Prostate gland (tissue), 2 donors: Measurements from ENCODE around the gene TMEM114.

Experiments
- POLR2A ChIP-seq: fragments of 450-650 bp; IDR thresholded peaks from one replicate; pipeline ENCODE4 v1.6.1; 2016; ENCODE audit warnings: antibody characterized with exemption, mild to moderate bottlenecking
- TF ChIP-seq, protein P1 (sequence below), 4 experiments: fragments of 200-600 bp in 2 of 4; fragments of 450-650 bp in 2 of 4; sonication (generic) in 2 of 4; IDR thresholded peaks; 1 replicate in 3 of 4; 2 replicates in 1 of 4; pipeline ENCODE4 v1.5.1; 2016 to 2019; ENCODE audit warnings: antibody characterized with exemption in 4 of 4, mild to moderate bottlenecking in 2 of 4, moderate library complexity in 2 of 4

DNA sequence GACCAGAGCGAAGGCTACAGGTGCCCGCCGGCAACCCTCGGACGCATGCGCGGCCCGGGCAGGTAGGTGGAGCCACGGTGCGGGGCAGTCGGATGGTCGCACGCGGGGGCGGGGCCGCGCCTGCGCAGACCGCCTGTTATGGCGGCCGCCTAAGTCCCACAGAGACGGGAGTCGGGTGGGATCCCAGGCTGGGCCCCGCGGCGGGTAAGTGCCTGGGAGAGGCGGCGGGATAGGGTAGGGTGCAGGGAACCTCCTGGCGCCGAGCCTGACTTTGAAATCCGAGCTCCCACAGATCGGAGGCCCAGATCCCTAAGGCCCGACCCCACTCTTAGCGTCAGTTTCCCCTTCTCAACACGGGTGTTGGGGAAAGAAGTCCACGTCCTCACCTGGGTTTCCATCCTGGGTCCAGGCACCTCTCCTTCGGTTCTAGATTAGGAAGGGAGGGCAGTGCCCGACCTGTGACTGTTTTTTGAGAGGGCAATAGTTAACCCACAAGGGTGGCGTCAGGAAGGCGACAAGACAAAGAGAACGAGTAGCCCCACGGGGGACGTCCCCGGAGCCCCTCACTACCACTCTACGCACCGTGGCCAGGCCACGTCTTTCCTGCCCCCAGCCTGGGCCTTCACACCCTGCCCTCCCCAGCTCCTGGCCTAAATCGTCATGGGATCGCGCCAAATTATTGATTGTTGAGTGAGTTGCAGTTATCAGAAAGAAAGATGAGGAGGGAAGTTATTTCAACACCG, 31.4 kb upstream of the TMEM114 start, which contains the start of gene METTL22:
- TF ChIP-seq, protein P1, sequence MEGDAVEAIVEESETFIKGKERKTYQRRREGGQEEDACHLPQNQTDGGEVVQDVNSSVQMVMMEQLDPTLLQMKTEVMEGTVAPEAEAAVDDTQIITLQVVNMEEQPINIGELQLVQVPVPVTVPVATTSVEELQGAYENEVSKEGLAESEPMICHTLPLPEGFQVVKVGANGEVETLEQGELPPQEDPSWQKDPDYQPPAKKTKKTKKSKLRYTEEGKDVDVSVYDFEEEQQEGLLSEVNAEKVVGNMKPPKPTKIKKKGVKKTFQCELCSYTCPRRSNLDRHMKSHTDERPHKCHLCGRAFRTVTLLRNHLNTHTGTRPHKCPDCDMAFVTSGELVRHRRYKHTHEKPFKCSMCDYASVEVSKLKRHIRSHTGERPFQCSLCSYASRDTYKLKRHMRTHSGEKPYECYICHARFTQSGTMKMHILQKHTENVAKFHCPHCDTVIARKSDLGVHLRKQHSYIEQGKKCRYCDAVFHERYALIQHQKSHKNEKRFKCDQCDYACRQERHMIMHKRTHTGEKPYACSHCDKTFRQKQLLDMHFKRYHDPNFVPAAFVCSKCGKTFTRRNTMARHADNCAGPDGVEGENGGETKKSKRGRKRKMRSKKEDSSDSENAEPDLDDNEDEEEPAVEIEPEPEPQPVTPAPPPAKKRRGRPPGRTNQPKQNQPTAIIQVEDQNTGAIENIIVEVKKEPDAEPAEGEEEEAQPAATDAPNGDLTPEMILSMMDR (IDR thresholded peaks at IDR 0.05) = peak in 2 of 4 experiments; percentile 12 to 26
- peak; percentile 81 for TF ChIP-seq POLR2A
